ENCODE data around the gene L3HYPDH.

DNA sequence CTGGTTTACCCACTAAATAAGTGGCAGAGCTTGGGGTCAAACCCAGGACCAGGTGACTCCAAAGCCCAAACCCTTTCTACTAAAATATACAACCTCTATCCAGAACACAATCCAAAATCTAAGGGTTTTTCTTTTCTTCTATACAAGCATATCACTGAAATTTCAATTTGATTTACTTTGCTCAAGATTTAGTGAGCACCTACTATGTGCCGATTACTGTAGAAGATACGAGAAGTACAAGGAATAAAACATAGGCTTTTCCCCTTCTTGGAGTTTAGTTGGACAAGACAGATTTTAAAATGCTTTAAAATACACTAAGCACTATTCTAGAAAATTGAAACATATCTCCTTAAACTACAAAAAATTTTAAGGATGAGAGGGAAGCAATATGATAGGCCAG, 2.8 kb downstream of the L3HYPDH start:
- TF ChIP-seq, protein P1, sequence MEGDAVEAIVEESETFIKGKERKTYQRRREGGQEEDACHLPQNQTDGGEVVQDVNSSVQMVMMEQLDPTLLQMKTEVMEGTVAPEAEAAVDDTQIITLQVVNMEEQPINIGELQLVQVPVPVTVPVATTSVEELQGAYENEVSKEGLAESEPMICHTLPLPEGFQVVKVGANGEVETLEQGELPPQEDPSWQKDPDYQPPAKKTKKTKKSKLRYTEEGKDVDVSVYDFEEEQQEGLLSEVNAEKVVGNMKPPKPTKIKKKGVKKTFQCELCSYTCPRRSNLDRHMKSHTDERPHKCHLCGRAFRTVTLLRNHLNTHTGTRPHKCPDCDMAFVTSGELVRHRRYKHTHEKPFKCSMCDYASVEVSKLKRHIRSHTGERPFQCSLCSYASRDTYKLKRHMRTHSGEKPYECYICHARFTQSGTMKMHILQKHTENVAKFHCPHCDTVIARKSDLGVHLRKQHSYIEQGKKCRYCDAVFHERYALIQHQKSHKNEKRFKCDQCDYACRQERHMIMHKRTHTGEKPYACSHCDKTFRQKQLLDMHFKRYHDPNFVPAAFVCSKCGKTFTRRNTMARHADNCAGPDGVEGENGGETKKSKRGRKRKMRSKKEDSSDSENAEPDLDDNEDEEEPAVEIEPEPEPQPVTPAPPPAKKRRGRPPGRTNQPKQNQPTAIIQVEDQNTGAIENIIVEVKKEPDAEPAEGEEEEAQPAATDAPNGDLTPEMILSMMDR (IDR thresholded peaks at IDR 0.05; ENCODE audit: extremely low read depth in 1 of 2, insufficient read depth in 1 of 2, low read depth in 1 of 2, low read length in 2 of 2): no peak
- TF ChIP-seq POLR2AphosphoS5 (IDR thresholded peaks at IDR 0.05; ENCODE audit: insufficient read depth, low read depth, low read length): no peak
- TF ChIP-seq EZH2 (IDR thresholded peaks at IDR 0.05; ENCODE audit: borderline replicate concordance, low read depth, low read length, severe bottlenecking): no peak

Data from endothelial cell of umbilical vein (primary cell).